Stimulated activated CD4-positive, alpha-beta T cell treated with anti-CD3 and anti-CD28 coated beads, Interleukin-1b, Interleukin-23, amount 100 ng/mL, for 1 hour (primary cell): ENCODE measurements around the gene UBE2C.
A peak's percentile ranks its signal among the peaks of the same experiment; 100 is the strongest.

Experiments
- DNase-seq, 2 donors: peaks; one replicate each; pipeline ENCODE4 v3.0.0-alpha.2; 2020; ENCODE audit warnings: low read depth in 2 of 2

Gene UBE2C

DNA sequence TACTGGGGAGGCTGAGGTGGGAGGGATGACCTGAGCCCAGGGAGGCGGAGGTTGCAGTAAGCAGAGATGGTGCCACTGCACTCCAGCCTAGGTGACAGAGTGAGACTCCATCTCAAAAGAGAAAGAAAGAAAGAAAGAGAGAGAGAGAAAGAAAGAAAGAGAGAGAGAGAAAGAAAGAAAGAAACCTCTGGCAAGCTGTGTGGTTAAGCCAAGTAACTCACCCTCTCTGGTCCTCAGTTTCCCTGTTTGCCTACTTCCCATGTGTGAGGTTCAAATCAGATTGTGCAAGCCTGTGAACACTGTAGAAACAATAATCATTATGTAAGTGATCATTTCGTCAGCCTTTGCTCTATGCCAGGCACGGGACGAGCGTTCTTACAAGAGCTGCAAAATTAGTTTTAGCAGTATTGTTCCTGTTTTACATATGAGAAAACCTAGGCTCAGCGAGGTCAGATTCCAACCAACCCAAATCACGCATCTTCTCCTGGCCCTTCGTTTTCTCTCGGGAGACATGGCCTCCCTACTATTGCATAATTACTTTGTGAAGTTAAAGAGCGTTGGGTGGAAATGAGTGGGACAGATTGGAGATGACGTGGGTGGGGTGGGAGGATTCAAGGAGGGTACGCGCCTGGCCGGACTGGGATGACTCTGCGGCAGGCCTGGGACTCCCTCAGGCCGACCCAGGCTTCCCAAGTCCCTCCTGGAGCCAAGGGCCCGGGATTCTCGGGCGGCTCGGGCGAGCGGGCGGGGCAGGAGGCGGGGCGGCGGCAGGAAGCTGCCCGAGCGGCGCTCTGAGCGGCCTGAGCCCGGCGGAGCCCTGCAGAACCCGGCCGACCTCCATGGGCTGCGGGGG is 20.8 kb downstream of the UBE2C start, which contains the start of gene SNX21:
TSS of gene SNX21 (plus strand) at position 770 of the 853 bp plus-strand sequence. CDS start 121 bp downstream, outside the sequence.
- DNase-seq: no peak

DNA sequence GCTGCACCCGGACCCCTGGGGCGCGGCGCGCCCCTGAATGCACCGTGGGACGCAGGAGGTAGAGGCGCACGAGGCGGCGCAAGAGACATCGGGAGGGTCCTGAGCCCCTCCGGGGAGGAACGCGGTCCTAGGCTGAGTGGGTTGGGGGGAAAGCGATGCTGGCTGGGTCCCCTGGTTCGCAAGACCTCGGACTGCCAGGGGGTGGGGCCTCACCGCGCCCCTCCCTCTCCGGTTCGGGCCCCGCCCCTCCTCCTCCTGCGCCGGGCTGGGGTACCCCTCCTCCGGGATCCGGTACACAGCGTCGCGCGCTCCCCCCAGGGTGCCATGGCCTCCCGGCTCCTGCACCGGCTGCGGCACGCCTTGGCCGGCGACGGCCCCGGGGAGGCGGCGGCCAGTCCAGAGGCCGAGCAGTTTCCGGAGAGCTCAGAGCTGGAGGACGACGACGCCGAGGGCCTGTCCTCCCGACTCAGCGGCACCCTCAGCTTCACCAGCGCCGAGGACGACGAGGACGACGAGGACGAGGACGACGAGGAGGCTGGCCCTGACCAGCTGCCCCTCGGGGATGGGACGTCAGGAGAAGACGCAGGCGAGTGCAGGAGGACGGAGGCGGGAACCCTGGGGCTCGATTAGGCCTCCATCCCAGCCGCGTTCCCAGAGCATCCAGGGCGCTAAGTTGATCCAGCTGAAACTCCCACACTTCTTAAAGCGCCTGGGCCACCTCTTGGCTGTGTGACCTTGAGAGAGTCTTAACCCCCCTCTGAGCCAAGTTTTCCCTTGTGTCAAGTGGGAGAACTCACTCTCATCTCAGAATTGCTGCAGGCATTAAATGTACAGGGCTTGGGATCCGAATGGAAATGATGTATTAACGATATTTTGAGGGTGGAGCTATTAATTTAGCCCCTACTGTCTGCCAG is 21.7 kb downstream of the UBE2C start:
- peak in 1 of 2 donors; percentile 27 for DNase-seq

DNA sequence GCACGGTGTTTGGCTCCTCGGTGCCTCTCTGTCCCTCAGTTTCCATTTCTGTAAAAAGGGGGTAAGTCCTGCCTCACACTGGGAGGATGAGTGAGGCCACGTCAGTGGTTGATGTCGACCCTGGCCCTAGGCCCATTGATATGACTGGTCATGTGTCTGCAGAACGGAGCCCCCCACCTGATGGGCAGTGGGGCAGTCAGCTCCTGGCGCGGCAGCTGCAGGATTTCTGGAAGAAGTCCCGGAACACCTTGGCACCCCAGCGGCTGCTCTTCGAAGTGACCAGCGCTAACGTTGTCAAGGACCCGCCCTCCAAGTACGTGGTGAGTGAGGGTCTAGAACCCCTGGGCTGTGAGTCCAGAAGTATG is 22.3 kb downstream of the UBE2C start:
- no peak for DNase-seq

DNA sequence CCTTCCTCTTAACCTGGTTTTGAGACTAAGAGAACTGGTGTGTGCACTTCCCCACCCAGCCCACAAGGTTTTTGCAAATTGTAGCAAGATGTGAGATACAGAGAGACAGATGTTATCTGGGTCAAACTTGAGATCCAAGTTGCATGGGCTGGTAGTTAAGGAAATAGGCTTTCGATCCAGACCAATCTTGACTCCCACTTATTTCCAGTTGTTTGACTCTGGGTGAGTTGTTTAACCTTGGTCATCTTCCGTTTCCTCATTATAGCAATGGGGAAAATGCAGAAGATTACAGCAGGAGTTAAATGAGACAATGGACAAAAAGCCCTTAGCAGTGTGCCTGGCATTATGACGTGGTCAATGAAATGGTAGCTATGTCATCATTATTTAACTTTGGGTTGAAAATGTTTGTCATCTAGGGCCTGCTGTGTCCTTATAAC is 22.9 kb downstream of the UBE2C start:
- DNase-seq: no peak

DNA sequence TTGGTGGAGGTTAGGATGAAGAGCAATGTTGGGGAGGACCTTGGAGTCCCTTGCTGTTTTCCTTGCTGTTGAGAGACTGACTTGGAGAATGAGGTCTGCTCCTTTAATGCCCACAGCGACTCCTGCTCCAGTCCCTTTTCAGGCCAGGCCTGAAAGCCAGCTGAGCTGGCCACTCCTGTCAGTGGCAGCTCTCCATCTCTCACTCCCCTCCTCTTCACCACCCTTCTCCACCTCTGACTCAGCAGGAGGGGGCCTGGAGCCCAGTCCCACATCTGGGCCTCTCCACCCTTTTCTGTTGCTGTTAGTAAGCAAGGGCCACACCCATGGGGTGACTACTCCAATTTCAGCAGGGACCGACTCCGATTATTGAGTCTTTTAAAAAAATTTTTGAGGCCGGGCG is 23.4 kb downstream of the UBE2C start:
- DNase-seq: no peak

DNA sequence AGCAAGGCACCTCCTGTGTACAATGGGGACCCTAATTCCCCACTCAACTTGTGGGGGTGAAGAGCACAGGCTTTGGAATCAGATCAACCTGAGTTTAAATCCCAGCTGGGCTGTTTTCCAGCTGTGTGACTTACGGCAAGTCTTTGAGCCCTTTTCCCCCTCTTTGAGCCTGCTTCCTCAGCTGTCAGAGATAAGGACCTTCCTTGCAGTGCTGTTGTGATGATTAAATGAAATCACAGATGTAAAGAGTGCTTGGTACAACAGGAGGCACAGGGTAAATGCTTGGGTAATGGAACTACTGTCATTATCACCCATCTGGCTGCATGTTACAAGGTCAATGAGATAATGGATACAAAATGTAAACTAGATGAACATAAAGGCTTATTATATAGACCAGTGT is 24.4 kb downstream of the UBE2C start:
- DNase-seq: no peak

DNA sequence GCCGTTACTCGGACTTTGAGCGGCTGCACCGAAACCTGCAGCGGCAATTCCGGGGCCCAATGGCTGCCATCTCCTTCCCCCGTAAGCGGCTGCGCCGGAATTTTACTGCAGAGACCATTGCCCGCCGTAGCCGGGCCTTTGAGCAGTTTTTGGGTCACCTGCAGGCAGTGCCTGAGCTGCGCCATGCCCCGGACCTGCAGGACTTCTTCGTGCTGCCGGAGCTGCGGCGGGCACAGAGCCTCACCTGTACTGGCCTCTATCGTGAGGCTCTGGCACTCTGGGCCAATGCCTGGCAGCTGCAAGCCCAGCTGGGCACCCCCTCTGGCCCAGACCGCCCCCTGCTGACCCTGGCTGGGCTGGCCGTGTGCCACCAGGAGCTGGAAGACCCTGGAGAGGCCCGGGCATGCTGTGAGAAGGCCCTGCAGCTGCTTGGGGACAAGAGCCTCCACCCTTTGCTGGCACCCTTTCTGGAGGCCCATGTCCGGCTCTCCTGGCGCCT is 28.3 kb downstream of the UBE2C start:
- DNase-seq: no peak

DNA sequence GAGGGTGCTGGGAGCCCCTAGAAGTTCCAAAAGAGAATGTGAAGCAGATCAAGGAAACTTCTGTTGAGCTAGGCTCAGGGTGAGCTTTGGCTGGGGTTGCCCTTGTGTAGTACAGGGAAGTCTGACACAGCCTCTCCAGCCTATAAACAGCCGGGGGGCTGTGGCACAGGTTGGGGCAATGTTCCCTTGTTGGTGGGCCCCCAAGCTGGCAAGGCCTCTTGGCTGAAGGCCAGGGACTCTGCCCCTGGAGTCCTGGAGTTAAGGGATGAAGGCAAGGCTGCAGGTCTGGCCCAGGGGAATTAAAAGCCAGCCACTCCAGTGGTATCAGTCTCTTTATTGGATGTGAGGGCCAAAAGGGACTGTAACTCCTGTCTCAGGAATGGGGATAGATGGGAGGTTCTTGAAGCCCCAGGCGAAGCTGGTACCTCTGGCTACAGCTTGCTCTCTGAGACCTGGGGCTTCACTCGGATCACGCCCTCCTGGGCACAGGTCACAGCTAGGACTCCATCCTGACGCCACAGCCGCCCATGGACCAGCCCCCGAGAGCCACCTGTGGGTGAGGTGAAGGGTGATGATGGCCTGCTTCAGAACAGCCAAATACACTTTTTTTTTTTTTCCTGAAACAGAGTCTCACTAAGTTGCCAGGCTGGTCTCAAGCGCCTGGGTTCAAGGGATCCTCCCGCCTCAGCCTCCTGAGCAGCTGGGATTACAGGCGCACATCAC is 29.1 kb downstream of the UBE2C start:
- DNase-seq: no peak

DNA sequence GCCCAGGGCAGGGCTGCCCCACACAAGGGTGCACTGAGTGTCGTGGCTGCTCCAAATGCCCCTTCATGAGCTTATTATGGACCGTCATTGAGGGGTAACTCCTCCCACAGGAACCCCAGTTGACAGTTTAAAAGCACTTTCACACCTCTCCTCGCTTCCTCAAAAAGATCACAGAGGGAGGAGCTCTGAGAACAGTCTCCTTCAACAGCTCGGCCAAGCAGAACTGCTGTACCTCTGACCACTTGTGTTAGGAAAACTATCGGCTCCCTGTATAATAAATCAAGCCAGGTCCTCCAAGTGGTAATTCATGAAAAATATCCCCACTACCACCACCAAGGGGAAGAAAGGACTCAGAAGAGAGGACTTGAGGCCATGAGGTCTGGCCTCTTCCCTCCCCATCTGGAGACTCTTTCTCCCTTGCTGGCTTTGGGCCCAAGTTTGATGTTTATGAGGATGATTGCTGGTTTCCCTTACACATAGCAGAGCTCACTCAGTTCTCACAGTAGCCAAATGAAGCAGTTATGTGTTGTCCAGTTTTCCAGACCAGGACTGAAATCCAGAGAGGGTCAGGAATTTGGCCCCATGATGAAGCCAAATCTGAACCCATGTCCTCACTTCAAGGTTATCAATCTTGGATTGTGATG is 29.8 kb downstream of the UBE2C start:
- DNase-seq: no peak

DNA sequence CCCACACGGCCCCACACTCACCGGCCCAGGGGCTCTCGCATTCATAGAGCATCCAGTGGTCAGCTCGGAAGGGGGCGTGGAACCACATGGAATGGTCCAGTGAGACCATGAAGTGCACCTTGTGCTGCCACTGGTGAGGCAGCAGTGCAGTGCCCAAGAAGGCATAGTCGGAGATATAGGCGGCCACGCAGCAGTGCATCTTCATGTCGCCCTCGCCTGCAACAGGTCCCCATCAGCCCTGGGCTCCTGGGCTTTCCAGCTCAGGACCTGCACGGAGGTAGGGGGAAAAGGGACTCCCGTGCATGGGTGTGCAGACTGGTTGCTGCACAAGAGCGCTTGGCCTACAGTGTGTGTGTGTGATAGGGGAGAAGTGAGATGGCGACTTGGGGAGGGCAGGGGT is 31.1 kb downstream of the UBE2C start:
- DNase-seq: no peak

DNA sequence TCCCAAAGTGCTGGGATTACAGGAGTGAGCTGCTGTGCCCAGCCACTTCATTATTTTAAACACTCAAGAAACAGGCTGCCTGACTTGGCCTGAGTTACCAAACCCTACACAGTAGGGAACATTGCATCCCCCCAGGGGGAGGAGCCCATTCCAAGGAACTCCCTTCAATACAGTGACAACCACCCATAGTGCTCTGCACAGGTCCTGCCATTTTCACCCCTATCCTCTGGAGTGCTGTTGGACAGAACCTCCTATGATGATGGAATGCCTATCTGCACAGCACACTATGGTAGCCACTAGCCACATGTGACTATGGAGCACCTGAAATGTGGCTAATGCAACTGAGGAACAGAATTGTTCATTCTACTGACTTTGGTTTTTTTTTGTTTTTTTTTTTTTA is 33.0 kb downstream of the UBE2C start:
- no peak for DNase-seq

DNA sequence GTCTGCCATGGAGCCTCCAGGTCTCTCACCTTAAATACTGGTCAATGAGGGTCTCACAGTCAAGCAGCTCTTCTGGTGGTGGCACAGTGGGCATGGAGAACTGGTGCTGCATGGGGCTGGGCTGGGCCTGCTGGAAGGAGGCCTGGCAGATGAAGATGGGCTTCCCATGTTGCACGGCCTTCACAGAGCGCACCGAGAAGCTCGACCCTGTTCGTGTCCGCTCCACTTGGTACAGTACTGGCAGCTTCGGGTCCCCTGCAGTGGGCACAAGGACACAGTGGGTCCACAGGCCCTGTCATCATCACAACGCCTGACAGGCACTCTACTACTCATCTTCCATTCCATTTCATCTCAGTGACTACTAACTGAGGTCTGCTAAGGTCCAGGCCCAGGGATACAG is 36.0 kb downstream of the UBE2C start:
- DNase-seq: no peak

DNA sequence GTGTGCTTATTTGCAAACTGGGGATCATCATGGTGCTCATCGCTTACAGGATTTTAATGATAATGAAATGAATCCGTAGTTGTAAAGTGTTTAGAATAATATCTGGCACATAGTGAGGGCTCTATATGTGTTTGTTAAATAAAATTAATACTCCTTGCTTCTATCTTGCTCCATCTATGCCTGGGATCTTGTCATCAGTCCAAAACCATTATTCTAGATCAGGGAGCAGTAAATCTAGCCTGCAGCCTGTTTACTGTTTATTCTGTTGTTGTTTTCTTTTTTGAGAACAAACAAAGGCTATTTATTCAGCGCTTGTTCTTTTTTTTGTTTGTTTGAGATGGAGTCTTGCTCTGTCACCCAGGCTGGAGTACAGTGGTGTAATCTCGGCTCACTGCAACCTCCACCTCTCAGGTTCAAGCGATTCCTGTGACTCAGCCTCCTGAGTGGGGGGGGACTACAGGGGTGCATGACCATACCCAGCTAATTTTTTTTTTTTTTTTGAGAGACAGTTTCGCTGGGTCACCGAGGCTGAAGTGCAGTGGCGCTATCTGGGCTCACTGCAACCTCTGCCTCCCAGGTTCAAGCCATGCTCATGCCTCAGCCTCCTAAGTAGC is 36.6 kb downstream of the UBE2C start:
- no peak for DNase-seq

DNA sequence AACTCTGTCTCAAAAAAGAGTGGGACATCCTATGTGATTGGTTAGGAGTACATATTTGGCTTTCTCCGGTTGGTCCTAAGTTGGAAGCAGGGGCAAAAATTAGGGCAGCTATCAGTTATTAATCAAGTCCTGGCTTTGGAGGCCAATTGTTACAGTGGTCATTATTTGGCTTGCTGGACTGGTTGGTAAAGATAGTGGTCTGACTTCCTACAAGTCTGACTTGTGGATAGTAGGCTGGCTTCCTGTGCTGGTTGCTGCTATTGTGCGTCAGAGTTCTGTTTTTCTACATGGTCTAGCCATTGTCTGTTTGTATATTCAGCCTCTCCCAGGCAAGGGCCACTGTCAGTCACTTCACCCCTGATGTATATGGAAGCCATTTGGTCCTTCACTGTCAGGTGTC is 37.8 kb downstream of the UBE2C start:
- DNase-seq: no peak

DNA sequence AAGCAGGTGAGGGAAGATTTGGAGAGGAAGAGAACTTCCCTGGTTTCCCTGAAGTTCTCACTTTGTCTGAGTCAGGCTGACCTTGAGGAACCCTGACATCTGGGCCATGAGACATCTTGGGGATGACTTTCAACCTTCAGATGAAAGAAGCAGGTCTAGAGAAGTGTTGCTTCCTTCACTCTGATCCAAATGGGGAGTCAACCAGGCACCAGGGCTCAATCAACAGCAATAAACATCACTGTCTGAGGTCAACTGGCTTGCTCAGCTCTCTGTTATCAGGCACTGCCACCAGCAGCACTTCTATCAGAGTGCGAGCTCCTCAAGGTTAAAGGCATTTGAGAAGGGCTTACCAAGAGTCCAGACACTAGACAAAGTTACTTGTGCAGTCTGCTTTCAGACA is 38.5 kb downstream of the UBE2C start:
- DNase-seq: no peak

DNA sequence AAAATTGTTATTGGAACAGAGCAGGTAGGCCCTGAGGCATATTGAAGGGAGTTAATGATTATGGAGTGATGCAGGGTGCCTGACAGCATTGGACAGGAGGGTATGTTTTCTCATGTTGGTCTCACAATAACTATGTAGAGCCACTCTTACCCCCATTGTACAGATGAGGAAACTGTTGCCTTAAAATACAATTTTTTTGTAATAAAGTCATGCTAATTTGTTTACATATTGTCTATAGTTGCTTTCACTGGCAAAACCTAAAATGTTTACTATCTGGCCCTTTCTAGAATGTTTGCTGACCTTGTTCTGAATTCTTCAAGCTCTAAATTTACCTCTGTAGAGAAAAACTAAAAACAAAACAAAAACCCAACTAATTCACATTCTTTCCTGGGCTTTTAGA is 39.1 kb downstream of the UBE2C start:
- no peak for DNase-seq

DNA sequence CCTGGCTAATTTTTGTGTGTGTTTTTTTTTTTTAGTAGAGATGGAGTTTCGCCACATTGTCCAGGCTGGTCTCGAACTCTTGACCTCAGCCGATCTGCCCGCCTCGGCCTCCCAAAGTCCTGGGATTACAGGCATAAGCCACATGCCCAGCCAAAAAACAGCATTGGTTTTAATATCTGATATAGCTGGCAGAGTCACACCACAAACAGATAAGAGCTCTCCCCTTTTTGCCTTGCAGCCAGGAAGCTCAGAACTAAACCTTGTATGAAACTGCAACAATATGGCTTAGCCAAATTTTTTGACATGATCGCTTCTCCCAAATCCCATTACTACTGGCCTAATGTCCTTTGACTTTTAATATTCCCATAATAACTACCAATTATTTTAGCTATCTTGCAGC is 39.9 kb downstream of the UBE2C start:
- no peak for DNase-seq

DNA sequence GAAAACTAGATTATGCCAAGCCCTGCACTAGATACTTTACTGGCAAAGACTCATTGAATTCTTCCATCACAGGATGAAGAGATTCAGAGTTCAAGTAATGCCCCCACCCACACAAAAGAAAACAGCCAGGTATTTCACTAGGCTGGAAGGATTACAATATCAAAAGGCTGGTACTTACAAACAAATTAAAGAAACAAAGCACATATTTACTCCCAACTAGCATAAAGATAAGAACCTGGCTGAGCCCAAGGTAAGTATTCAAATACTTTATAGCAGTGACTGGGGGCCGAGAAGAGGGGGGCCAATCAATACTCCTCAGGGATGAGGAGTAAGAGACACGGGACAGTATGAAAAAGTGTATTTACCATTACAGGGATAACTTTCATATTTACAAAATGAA is 41.0 kb downstream of the UBE2C start:
- DNase-seq: no peak

DNA sequence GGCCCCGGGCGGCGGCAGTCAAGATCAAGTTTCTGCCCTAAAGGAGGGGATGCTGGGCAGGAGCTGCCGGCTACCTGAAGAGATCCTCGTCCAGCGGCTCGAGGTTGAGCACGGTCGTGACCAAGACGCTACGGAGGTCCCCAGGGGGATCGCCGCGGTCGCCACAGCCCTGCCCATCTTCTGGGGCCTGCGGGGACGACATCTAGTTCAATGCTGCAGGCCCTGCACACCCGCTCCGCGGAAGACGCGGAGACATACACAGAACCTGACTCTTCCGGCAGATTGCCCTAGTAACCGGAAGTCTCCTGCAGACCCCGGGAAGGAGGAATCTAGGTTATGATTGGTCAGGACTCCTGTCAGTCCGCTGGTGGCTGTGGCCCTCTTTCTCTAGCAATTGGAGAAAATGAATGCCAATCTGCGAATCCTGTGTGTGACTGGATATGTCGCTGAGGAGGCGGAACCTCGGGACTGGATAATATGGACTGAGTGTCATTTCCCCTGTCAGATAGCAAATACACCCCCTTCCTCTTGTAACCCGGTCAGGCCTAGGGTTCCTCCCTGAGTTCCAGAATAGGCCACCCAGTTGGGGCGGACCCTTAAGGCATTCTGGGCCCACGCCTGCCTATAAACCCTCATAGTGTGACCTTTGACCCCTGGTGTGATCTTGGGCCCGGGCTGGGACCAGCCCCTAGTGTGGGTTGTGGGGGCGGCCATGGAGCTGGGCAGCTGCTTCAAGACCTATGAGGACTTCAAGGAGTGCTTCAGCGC is 44.9 kb downstream of the UBE2C start, which contains the start of the genes ACOT8 and ZSWIM3:
TSS of gene ACOT8 (minus strand) at position 279 of the 768 bp plus-strand sequence. CDS start at position 202, 77 bp downstream.
TSS of gene ZSWIM3 (plus strand) at position 501 of the 768 bp plus-strand sequence. CDS start at position 713, 212 bp downstream.
- DNase-seq: peak; percentile 69 to 88

DNA sequence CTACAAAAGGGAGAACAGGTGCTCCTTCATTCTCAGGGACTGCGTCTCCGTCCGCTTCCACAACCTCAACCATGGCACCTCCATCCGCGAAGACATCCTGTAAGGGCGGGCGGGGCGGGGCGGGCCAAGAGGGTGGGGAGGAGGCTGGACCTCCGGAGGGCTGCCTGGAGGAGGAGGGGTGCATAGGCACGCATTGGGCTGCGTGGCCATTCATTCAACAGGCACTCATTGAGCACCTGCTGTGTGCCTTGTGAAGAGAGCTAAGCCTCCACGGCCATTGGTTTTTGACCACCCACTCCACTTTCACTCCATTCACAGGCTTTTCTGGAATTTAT is 45.4 kb downstream of the UBE2C start:
- no peak for DNase-seq
